Colon (tissue), 2 donors: ENCODE measurements around the gene NHLRC4.

ENCODE experiments used
- FAIRE-seq: peaks from 2 replicates; lab custom pipeline; 2012; peaks lifted over from hg19 to GRCh38; lab: Jason Lieb, UNC
- donor health status: control.
- donor health status: control.

NHLRC4 gene

DNA sequence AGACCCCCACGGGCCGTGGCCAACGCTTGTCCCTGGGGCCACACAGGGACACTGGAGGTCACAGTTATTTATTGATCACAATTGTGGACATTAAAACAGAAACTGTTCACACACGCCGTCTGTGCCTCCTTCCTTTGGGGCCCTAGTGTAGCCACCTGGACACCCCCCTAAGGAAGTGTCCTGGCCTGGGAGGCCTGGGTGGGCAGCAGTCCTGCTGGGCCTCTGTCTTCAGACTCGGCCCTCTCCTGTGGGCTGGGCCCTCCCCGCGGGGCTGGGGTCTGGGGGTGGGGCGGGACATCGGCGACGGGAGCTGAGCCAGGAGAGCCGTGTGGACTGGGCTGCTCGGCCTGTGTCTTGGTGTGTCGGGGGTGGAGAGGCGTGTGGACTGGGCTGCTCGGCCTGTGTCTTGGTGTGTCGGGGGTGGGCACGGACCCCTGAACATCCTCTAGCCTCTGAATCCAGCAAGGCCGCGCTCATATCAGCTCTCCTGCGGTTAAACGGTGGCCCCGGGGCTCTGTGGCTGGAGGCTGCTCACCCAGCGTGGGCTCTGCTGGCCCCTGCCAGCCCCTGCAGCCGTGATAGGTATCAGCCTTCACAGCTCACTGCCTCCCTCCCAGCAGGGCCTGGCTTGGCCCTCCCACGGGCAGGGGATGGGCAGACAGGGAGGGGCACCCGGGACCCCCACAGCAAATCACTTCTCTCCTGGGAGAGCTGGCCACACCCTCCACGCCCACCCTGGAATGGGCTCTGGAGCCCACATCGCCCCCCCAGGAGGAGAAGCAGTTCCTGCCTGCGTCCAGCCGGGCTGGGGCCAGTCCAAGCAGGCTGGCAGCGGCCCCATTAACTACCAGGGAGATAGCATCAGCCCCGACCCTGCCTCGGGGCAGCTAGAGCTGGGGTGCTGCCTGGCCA is 1.1 kb upstream of the NHLRC4 start:
- FAIRE-seq, result no peak

DNA sequence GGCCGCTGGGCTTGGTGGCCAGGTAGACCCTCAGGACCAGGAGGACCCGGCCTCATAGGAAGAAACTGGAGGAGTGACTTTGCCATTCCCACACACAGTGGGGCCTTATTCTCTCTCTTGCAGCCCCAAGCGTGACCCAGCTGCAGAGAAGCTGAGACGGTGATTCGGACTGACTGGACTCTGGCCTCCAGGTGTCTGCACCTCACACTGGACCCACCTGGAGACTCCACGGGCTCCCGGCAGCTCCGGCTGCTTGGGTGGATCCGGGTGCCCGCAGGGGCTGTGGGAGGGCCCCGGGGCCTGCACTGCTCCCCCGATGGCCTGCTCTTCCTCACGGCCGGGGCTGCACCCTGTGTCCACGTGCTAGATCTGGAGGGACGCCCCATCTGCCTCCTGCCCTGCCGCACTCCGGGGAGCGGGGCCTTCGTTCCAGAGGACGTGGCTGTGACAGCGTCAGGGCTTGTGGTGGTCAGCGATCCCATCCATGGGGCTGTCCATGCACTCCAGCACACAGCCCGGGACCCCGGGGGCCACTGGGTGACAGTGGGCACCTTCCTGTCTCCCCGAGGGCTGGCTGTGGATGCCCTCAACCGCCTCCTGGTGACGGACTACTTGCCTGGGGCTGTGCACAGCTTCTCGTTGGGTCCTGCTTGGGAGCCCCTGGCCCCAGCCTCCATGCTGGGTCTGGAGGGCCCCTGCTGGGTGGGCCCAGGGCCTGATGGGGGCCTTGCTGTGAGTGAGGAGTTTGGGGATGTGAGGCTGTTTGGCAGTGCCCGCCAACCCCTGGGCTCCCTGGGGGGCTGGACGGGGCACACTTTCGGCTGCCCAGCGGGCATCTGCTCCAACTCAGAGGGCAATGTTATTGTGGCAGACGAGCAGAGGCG is 810 bp downstream of the NHLRC4 start:
- FAIRE-seq, result no peak

DNA sequence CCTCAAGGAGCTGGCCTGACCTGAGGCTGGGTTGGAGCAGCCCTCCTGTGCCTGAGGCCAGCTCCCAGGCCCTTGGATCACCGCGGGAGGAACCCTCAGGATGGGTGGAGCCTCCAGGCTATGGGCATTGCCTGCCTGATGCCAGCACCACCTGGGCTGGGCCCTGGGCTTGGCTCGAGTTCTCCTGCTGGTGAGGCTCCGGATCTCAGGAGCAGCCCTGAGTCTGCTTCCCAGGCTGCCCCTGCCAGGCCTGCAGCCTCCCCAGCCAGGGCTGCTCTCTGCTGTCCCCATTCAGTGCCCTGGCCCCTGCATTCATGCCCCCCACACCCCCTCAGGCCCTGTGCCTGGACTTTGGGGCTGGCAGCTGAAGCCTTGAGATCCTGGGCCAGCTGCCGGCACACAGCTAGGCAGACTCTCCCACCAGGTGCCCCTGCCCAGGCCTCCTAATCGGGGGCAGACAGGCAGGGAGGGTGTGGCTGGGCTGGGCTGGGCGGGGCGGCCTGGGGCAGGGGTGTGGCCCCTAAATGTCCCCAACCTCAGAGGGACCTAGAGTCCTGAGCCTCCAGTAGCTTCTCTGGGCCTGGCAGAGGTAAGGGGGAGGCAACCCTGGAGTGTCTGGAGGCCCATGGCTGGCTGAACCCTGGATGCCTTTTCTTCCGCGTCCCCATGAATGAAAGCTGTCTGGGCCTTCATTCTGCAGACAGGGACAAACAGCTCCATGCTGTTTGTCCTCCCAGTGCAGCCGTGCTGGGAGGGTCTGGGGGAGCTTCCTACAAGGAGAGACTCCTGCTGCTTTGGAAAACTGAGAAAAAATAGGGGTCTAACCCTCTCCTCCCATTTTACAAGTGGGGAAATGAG is 1.8 kb downstream of the NHLRC4 start:
- no peak for FAIRE-seq

DNA sequence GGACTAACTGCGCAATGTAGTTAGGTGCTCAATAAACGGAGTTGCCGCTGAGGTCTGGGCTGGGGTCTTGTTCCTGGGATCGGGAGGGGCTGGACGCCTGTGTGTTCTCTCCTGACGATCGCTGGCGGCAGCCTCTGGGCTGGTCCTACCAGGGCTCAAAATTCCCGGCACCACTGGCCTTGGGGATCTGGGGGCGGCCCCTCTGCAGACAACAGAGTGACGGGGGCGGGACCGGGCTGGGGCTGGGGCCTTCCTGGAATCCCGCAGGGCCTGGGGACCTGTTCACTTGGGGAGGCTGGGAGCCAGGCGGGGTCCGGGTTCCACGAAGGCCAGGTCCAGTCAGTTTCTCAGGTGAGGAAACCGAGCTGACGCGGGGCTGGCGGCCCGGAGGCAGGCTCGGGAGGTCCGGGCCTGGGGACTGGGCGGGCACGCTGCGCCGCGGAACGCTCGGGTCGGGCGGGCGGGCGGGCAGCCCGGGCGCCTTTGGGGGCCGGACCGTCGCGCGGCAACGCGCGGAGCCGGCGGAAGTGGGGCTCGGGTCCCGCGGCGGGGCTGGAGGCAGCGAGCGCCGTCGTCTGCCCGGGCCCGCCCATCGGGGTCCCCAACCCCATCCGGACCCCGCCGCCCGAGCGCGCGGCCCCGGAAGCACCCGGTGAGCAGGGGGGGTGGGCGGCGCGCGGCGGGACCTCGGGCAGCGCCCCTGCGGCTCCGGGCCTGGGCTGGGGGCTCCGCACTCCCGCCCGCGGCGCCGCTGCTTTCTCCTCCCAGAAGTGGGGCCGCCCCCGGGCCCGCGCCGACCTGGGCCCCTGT is 2.8 kb downstream of the NHLRC4 start, which contains the start of gene PIGQ:
Gene PIGQ (plus strand): TSS at position 524 of the 810 bp plus-strand sequence. CDS start 4,107 bp downstream, outside the sequence.
- no peak for FAIRE-seq

DNA sequence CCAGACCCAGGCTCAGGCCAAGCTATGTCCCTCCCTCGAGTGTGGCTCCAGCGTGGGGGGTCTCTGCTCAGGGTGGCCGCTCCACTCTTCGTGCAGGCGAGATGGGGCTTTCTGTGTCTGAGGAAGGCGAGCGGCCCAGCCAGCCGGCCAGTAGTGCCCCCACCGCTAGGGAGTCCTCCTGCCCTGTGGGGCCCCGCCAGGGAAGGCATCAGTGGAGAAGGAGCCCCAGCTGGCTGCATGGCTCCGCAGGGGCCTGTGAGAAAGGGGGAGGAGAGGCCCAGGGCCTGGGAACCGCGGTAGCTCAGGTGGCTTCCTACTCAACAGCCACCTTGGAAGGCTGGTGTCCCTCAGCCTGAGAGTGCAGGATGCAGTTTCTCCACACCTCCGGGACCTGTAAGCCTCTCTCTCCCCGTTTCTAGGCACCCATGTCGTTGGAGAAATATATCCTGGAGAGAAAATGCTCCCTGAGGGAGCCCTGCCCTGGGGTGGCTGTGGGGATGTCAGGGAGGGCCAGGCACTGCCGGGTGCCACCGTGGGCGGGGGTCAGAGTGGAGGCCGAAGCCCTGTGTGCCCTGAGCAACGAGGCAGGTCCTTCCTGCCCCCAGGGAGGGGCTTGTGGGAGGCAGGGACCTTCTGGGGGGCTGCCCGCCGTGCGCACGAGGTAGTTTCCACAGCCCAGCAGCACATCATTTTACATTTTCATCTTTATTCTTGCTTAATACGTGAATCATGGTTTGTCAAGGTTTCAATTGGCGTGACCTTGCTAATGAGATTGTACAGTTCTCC is 6.3 kb downstream of the NHLRC4 start:
- no peak for FAIRE-seq

DNA sequence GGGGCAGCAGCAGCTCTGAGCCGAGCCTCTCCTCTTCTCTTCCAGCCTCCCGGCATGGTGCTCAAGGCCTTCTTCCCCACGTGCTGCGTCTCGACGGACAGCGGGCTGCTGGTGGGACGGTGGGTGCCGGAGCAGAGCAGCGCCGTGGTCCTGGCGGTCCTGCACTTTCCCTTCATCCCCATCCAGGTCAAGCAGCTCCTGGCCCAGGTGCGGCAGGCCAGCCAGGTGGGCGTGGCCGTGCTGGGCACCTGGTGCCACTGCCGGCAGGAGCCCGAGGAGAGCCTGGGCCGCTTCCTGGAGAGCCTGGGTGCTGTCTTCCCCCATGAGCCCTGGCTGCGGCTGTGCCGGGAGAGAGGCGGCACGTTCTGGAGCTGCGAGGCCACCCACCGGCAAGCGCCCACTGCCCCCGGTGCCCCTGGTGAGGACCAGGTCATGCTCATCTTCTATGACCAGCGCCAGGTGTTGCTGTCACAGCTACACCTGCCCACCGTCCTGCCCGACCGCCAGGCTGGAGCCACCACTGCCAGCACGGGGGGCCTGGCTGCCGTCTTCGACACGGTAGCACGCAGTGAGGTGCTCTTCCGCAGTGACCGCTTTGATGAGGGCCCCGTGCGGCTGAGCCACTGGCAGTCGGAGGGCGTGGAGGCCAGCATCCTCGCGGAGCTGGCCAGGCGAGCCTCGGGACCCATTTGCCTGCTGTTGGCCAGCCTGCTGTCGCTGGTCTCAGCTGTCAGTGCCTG is 7.4 kb downstream of the NHLRC4 start:
- FAIRE-seq, result no peak

DNA sequence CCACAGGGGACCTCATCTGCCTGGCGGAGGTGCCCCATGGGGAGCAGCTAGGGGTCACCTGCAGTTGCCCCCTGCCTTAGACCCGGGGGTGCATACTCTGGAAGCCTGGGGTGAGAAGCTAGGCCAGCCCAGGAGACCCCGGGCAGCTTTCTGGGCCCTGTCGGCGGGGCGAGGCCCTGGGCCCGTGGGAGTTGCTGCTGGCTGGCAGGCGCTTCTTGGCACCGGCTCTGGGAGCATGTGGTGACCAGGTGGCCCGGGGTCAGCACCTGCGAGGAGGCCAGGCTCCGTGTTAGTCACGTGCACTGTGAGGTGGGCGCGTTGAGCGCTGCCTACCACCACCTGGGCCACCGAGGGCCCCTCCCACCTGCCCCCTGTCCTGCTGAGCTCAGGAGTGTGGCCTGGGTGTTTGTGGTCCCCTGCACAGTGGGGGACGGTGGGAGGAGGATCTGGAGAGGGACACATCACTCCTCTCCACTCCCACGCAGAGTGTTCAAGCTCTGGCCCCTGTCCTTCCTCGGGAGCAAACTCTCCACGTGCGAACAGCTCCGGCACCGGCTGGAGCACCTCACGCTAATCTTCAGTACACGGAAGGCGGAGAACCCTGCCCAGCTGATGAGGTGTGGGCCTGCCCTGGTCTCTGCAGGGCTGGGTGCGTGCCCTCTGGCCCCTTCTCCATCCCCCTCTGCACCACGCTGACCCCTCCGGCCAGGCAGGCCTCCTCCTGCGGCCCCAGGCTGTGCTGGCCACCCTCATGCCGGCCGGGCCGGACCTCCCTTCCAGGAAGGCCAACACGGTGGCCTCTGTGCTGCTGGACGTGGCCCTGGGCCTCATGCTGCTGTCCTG is 8.8 kb downstream of the NHLRC4 start:
- no peak for FAIRE-seq

DNA sequence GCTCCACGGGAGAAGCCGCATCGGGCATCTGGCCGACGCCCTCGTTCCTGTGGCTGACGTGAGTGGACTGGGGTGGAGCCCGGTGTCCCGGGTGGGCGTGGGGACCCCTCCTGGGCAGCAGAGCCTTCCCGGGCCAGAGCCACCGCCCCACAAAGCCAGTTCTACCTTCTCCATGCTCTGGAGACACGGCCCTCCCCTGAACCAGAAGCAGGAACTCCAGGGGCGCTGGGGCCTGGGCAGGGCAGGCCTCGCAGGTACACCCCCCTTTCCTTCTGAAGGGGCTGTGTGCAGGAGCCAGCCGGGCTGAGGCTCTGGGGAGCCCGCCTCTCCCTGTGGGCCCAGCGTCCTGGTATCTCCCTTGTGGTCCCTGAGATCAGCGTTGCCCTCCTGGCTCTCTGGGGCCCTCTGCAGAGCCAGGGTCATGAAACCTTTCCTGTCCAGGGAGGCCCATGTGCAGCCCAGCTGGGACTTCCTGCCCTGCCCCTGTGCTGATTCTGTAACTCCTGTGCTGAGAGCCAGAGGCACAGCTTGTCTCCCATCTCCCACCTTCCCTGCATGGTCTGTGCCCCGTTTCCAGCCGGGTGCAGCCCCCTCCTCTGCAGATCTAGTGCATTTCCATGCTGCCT is 9.5 kb downstream of the NHLRC4 start:
- FAIRE-seq, result no peak

DNA sequence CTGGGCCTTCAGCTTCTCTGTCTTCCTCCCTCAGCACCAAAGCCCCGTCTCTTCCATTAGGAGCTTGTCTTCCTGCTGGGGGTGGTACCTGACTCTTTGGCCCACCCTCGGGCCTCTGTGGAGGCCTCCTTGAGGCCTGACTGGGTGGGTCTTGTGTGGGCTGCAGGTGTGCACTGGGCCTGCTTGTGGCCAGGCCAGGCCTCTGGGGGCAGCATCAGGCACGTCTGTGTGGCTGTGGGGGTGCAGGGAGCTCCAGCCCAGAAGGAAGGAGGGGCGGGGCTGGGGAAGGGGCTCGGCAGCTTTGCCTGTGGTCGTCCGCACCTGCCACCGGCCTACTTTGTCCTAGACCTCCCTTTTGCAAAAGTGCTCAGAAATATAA is 10.0 kb downstream of the NHLRC4 start:
- no peak for FAIRE-seq

DNA sequence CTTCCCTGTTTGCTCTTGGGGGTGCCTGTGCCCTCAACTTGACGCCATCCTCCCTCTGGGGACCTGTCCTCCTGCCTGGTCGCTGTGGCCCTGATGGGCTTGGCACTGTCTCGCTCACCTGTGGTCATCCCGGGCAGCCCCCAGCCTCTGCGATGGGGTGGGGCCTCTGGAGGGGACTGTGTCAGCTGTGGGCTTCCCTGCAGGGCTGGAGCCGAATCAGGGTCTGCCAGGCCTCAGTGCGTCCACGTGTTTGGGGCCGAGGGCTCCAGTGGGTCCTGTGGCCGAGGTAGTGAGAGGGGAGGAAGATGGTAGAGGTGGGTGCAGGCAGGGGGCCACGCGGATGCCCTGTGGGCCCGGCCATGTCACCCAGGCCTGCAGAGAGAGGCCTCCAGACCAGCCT is 11.0 kb downstream of the NHLRC4 start:
- no peak for FAIRE-seq

DNA sequence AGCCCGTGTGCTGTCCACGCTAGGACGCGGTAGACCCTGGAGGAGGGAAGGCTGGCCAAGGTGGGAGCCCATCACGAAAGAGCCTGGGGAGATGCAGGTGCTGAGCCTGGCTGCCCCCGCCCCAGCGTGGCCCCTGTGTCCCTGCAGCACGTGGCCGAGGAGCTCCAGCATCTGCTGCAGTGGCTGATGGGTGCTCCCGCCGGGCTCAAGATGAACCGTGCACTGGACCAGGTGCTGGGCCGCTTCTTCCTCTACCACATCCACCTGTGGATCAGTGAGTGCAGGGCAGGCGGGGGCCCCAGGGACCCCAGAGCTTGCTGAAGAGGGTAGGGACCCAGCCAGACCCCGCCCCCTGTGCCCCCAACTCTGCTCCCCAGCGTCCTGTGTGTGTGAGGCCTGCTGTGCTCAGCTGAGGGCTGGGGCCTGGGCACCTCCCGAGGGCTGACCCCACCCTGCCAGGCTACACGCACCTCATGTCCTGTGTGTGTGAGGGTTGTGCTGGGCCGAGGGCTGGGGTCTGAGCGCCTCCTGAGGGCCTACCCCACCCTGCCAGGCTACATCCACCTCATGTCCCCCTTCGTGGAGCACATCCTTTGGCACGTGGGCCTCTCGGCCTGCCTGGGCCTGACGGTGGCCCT is 11.5 kb downstream of the NHLRC4 start:
- no peak for FAIRE-seq

DNA sequence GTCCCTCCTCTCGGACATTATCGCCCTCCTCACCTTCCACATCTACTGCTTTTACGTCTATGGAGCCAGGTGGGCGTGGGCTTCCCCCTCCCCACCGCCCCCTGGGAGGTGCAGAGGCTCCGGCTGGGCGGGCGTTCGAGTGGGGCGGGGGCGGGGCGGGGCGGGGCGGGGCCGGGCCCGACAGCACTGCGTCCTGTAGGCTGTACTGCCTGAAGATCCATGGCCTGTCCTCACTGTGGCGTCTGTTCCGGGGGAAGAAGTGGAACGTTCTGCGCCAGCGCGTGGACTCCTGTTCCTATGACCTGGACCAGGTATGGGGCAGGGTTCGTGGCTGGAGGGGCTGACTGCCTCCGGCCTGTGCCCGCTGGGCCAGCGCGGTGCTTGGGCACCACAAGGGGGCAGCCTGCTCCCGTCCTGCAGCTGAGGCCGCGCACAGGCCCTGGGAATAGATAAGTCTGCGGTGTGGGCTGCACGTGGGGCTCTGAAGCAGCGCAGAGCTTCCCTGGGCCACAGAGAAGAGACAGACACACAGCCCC is 12.1 kb downstream of the NHLRC4 start:
- FAIRE-seq, result no peak

DNA sequence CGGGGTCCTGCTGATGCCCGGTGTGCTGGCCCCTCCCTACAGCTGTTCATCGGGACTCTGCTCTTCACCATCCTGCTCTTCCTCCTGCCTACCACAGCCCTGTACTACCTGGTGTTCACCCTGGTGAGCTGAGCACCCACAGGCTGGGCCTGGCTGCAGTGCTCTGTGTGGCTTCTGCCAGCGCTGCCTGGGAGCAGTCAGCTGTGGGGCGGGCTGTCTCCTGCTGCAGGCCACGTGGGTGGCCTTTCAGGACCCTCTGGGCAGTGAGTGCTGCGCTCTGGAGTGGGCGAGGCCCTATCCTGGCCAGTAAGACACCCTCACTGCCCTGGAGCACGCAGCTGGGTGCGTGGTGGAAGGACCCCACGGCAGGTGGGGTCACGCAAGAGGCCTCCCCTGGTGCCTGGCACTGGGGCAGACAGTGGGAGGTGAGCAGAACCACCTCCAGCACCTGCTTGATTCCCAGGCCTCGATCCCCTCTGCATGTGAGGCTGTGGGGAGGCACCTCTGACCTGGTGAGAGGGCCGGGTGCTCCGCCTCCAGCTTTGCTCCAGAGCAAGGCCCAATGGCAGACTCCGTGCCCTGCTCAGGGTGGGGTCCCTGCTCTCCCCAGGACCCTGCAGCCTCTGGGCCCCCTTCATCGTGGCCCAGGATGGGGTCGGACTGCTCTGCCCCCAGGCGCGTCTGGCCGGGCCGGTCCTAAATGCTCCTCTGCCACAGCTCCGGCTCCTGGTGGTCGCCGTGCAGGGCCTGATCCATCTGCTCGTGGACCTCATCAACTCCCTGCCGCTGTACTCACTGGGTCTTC is 13.5 kb downstream of the NHLRC4 start:
- no peak for FAIRE-seq

DNA sequence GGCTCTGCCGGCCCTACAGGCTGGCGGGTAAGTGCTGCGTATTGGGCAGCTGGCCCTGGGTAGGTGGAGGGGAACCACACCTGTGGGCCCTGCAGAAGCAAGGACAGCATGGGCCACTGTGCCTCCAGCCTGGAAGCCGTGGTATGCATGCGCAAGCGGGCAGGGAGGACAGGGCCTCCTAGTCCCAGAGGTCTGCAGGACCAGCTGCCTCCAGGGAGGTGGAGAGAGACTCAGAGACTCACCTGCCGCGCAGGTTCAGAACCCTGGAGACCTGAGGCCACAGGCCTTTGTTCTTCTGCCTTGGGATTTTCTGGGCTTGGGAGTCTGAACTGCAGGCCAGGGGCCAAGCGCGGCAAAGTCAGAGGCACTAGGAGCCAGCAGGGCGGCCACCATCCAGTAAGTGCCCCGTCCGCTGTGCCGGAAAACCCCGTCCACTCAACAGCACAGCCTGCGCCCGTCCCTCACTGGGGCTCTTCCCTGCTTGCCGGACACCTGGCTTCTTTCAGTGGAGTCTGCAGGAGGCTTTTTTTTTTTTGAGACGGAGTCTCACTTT is 14.2 kb downstream of the NHLRC4 start:
- FAIRE-seq, result no peak

DNA sequence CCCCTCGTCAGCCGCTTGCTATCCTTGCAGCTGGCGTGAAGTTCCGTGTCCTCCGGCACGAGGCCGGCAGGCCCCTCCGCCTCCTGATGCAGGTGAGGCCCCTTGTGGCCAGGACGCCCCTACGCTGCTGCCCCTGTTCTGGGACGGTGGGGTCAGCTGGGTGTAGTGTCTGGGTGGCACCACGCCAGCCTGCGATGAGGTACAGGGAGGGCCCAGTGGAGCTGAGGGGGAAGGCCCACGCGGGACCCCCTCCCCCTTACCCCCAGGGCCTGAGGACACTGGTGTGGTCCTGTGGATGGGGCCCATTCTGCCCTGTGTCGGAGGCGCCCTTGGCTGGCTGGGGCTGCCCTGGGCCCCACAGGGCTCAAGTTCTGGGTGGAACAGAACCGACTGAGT is 15.4 kb downstream of the NHLRC4 start:
- no peak for FAIRE-seq

DNA sequence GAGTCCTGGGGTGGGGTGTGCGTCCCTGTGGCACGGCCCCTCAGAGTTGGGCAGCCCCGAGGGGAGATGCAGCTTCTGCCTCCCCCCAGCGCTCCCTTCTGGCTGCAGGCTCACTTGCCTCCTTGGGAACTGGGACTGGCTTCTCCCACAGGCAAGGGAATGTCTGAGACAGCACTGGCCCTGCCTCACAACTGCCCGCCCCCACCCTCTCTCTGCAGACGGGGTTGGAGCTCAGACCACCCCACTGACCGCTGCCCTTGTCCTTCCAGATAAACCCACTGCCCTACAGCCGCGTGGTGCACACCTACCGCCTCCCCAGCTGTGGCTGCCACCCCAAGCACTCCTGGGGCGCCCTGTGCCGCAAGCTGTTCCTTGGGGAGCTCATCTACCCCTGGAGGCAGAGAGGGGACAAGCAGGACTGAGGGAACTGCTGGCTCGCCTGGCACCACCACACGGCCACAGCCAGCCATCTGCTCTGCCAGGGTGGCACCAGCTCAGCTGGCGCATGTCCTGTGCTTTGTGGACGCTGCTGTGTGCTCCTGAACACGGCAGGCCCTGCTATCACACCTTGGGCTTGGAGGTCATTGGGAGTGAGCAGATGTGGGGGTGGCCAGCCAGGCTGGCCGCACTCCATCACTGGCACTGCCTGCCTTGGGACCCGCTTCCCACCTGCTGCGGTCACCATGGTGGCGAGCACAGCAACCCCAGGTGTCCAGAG is 16.0 kb downstream of the NHLRC4 start:
- no peak for FAIRE-seq
